Astrocyte (in vitro differentiated cells and primary cell): Measurements from ENCODE around the gene LITAF.

Experiments
- EZH2 ChIP-seq: IDR thresholded peaks from 2 replicates; pipeline ENCODE4 v1.6.1; 2012; ENCODE audit warnings: mild to moderate bottlenecking, low read length, inconsistent platforms; ENCODE audit not compliant: insufficient read depth
- TF ChIP-seq, protein P1 (sequence below): IDR thresholded peaks from 2 replicates; pipeline ENCODE4 v1.5.1; 2011; ENCODE audit warnings: low read depth, mild to moderate bottlenecking, inconsistent platforms, low read length, moderate library complexity; ENCODE audit not compliant: insufficient read depth

GRCh38 chr16:11618107-11618717 is 31.5 kb upstream of the LITAF start:
- TF ChIP-seq, protein P1, sequence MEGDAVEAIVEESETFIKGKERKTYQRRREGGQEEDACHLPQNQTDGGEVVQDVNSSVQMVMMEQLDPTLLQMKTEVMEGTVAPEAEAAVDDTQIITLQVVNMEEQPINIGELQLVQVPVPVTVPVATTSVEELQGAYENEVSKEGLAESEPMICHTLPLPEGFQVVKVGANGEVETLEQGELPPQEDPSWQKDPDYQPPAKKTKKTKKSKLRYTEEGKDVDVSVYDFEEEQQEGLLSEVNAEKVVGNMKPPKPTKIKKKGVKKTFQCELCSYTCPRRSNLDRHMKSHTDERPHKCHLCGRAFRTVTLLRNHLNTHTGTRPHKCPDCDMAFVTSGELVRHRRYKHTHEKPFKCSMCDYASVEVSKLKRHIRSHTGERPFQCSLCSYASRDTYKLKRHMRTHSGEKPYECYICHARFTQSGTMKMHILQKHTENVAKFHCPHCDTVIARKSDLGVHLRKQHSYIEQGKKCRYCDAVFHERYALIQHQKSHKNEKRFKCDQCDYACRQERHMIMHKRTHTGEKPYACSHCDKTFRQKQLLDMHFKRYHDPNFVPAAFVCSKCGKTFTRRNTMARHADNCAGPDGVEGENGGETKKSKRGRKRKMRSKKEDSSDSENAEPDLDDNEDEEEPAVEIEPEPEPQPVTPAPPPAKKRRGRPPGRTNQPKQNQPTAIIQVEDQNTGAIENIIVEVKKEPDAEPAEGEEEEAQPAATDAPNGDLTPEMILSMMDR, result no peak
- TF ChIP-seq EZH2, result no peak
